ENCODE data around the gene CACNB4.

Gene CACNB4

GRCh38 chr2:151826737-151827157, 272.1 kb downstream of the CACNB4 start:
- DNase-seq (ENCODE audit: low read depth), result no peak

GRCh38 chr2:151824886-151825285, 274.0 kb downstream of the CACNB4 start:
- TF ChIP-seq CTCF (IDR thresholded peaks at IDR 0.05; ENCODE audit: low read depth, low read length, missing control alignments), result no peak
- no peak for DNase-seq (ENCODE audit: low read depth)
- in situ Hi-C loops (cut with HindIII; ENCODE audit: low sequenced_read_pairs), result no loop called here
- H3K4me3 ChIP-seq (ENCODE audit: low read depth, low read length), result no peak overlapping the region

More at GRCh38 chr2:151826737-151827157, 272.1 kb downstream of the CACNB4 start:
- TF ChIP-seq CTCF (IDR thresholded peaks at IDR 0.05; ENCODE audit: low read depth, low read length, missing control alignments), result no peak
- peak overlapping the region; percentile 90 for H3K4me3 ChIP-seq (ENCODE audit: low read depth, low read length)
- in situ Hi-C loops (cut with HindIII; ENCODE audit: low sequenced_read_pairs), result no loop called here

GRCh38 chr2:151823651-151824050, 275.2 kb downstream of the CACNB4 start:
- in situ Hi-C loops (cut with HindIII; ENCODE audit: low sequenced_read_pairs), result no loop called here
- TF ChIP-seq CTCF (IDR thresholded peaks at IDR 0.05; ENCODE audit: low read depth, low read length, missing control alignments), result no peak
- DNase-seq (ENCODE audit: low read depth), result no peak
- no peak overlapping the region for H3K4me3 ChIP-seq (ENCODE audit: low read depth, low read length)

GRCh38 chr2:151819920-151820319, 278.9 kb downstream of the CACNB4 start:
- no peak for DNase-seq (ENCODE audit: low read depth)
- in situ Hi-C loops (cut with HindIII; ENCODE audit: low sequenced_read_pairs), result no loop called here
- H3K4me3 ChIP-seq (ENCODE audit: low read depth, low read length), result no peak overlapping the region
- TF ChIP-seq CTCF (IDR thresholded peaks at IDR 0.05; ENCODE audit: low read depth, low read length, missing control alignments), result no peak

- in situ Hi-C loops (cut with HindIII; ENCODE audit: low sequenced_read_pairs), result no loop called here
- H3K4me3 ChIP-seq (ENCODE audit: low read depth, low read length), result no peak overlapping the region
- TF ChIP-seq CTCF (IDR thresholded peaks at IDR 0.05; ENCODE audit: low read depth, low read length, missing control alignments), result no peak
- no peak for DNase-seq (ENCODE audit: low read depth)
Observed at GRCh38 chr2:151817929-151818328, 280.9 kb downstream of the CACNB4 start.

GRCh38 chr2:151816843-151817242, 282.0 kb downstream of the CACNB4 start:
- in situ Hi-C loops (cut with HindIII; ENCODE audit: low sequenced_read_pairs), result no loop called here
- H3K4me3 ChIP-seq (ENCODE audit: low read depth, low read length), result no peak overlapping the region
- no peak for DNase-seq (ENCODE audit: low read depth)
- no peak for TF ChIP-seq CTCF (IDR thresholded peaks at IDR 0.05; ENCODE audit: low read depth, low read length, missing control alignments)
